GM19455 (cell line): Measurements from ENCODE around the gene IL6R.

ENCODE experiments used
- ATAC-seq: cut with Tn5 transposase; IDR thresholded peaks from one replicate; pipeline ENCODE4 v1.9.1; 2021; ENCODE audit not compliant: unreplicated experiment

Gene IL6R

DNA sequence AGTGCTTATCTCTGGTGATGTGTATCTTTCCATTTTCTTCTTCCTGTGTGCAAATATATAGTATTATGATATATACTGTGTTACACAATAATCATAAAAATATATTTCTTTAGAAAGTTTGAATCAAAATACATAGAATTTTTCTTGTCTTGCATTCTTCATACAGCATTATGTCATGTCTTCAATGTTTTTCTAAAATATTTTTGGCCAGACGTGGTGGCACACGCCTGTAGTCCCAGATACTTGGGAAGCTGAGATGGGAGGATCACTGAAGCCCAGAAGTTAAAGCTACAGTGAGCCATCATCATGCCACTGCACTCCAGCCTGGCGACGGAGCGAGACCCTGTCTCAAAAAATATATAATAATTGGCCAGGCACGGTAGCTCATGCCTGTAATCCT lies 41.6 kb downstream of the IL6R start:
- ATAC-seq, result no peak

DNA sequence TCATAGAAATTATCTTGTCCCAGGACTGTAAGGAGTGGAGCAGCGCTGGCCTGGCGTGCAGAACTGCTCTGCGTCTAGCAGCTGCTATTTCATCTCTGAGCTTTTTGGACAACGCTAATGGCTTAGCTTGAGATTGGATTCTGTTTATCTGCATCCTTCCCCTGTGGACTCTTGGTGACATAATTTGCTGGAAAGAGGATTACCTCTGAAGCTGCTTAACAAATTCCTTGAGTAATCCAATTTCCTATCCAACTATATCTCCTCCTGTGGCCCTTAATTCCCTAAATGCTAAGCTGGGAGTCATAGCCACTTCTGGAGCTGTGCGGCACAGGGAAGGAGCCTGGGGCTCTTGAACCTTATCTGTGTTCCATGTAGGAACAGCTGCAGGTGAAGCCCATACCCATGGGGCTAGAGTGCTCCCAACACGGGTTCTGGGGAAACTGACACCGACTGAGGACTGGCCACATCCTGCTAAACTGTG lies 43.2 kb downstream of the IL6R start:
- no peak for ATAC-seq

DNA sequence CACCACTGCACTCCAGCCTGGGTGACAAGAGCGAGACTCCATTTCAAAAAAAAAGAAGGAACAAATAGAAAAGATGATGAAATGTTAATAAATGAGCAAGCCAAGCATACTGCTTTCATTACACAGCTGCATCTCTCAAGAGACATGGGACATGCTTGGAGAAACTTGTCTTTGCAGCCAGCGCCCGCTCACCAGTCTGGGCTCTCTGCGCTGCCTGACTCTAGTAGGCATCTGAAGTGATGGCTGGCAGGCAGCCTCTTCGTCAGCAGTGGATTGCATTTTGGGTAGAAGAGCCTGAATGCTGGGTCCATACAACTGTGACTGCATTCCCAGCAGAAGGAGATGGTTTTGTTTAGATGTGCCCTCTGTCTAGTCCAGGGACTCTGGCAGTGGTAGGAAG lies 48.0 kb downstream of the IL6R start:
- ATAC-seq, result no peak

DNA sequence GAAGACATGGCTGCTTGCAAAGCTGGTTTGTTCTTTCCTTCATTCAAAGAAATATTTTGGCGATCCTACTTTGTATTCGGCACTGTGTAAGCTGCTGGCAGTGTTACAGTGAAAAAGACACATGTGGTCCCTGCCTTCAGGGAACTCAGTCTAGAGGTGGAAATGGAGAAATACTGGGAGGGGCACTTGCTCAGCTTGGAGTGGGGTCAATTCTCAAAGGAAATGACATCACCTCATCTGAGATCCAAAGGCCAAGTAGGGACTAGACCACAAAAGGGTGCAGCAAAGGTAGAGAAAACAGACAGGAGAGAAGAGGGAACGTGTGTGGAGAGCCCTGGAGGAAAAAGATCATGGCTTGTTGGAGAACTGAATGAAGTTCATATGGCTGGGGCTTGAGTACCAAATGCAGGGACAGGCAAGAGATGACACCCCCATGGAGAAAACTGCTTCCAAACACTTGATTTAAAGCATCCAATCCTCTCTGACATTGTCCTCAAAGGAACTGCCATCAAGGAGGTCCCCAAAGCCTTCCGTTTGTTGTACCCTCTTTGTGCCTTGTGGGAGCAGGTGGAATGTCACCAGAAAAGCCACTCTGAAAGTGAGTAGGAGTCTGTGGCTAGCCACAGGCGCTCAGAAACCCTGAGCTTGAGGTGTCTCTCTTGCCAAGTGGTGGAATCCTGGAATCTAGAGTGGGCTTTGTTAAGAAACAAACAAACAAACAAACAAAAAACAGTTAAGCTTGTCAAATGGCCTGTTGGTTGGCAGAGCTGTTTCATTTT lies 48.6 kb downstream of the IL6R start:
- ATAC-seq, result no peak

DNA sequence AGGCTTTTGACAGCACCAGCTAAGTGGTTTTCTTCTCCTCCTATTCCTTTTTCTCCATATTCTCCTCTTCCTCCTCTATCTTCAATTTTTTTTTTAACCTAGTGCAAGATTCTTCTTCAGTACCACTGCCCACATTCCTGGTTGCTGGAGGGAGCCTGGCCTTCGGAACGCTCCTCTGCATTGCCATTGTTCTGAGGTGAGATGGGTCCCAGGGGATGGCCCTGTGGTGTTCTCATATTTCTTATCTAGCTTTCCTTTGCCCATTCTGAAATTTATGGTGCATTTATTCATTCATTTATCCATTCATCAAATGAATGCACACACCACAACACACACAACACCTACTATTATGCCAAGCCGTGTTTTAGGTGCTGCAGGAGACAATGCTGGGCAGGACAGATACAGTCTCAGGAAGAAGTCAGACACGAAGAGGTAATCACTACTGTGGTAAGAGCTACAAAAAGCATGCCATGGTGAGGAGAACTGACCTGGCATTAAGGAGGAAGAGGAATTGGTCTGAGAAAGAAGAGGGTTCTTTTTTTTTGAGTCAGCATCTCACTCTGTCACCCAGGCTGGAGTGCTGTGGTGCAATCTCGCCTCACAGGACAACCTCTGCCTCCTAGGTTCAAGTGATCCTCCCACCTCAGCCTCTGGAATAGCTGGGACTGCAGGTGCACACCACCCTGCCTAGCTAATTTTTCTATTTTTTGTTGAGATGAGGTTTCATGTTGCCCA lies 49.4 kb downstream of the IL6R start:
- ATAC-seq, result no peak

DNA sequence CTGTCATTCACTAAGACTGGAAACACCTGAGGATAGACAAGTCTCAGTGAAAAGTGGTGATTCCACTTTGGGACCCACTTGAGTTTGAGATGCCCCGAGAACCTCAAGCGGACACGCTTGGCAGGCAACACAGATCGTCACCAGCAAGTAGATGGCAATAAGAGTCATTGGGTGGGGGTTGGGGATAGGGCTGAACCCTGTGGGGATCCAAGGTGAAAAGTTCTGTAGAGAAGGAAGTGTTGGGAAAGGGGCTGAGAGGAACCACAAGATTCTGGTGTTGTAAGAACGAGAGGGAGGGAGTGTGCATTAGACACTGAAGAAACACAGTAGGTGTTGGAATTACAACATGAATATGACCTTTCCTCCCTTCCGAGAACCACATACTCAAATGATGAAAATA lies 51.5 kb downstream of the IL6R start:
- no peak for ATAC-seq

DNA sequence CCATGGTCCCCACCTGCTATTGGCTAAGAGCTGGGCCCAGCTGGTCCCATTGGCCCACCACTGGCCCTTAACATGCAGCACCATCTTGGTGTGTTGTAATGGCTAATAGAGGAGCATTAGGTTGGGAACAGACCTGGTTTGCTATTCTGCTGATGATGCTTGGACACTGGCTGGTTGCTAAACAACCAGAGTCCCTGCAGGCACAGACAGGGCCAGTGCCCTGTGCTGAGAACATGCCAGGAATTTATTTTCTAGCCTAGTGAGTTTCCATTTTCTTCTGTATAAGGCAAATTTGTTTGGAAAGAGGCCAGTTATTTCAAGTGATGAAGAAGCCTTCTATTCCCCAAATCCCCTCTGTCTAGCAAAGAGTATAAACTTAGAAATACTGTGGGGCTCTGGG lies 53.9 kb downstream of the IL6R start:
- no peak for ATAC-seq

DNA sequence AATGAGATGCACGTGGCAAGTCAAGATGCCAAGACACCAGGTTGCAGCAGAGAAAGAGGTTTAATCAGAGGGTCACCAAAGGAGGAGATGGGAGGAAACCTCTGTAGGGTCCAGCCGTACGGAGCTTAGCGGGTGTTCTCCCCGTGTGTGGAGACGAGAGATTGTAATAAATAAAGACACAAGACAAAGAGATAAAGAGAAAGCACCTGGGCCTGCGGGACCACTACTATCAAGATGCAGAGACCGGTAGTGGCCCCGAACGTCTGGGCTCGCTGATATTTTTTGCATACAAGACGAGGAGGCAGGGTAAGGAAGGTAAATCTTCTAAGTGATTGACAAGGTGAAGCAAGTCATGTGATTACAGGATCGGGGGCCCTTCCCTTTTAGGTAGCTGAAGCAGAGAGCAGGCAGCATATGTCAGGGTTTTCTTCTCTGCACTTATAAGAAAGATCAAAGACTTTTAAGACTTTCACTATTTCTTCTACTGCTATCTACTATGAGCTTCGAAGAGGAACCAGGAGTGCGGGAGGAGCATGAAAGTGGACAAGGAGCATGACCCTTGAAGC lies 55.6 kb downstream of the IL6R start:
- no peak for ATAC-seq

DNA sequence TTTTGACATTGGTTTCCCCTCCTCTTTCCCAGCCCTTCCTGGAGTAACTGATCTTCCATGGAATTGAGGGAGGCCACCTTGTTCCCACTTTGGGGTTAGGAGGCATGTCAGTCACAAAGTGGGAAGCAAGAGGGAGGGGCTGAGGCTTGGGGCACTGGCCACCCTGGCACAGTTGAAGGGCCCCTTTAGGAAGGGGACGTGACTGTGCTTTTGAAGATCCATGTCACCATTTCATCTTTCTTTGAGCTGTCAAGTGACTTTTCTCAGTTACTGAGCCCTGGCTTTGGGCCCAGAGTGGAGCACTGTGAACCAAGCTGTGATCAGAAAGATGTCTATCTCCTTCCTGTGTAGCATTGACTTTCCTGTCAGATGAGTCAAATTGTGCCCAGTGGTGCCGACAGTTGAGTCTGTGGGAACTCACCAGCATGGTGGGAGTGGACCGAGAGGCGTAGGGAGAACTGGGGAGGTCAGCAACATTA lies 58.4 kb downstream of the IL6R start:
- no peak for ATAC-seq

DNA sequence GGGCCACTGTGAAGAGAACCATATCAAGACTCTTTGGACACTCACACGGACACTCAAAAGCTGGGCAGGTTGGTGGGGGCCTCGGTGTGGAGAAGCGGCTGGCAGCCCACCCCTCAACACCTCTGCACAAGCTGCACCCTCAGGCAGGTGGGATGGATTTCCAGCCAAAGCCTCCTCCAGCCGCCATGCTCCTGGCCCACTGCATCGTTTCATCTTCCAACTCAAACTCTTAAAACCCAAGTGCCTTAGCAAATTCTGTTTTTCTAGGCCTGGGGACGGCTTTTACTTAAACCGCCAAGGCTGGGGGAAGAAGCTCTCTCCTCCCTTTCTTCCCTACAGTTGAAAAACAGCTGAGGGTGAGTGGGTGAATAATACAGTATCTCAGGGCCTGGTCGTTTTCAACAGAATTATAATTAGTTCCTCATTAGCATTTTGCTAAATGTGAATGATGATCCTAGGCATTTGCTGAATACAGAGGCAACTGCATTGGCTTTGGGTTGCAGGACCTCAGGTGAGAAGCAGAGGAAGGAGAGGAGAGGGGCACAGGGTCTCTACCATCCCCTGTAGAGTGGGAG lies 60.6 kb downstream of the IL6R start:
- ATAC-seq, result no peak

DNA sequence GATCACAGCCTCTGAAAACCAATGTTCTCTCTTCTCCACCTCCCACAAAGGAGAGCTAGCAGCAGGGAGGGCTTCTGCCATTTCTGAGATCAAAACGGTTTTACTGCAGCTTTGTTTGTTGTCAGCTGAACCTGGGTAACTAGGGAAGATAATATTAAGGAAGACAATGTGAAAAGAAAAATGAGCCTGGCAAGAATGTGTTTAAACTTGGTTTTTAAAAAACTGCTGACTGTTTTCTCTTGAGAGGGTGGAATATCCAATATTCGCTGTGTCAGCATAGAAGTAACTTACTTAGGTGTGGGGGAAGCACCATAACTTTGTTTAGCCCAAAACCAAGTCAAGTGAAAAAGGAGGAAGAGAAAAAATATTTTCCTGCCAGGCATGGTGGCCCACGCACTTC lies 61.1 kb downstream of the IL6R start:
- ATAC-seq, result no peak

DNA sequence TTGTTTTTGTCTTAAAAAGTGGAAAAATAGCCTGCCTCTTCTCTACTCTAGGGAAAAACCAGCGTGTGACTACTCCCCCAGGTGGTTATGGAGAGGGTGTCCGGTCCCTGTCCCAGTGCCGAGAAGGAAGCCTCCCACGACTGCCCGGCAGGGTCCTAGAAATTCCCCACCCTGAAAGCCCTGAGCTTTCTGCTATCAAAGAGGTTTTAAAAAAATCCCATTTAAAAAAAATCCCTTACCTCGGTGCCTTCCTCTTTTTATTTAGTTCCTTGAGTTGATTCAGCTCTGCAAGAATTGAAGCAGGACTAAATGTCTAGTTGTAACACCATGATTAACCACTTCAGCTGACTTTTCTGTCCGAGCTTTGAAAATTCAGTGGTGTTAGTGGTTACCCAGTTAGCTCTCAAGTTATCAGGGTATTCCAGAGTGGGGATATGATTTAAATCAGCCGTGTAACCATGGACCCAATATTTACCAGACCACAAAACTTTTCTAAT lies 61.8 kb downstream of the IL6R start:
- no peak for ATAC-seq

DNA sequence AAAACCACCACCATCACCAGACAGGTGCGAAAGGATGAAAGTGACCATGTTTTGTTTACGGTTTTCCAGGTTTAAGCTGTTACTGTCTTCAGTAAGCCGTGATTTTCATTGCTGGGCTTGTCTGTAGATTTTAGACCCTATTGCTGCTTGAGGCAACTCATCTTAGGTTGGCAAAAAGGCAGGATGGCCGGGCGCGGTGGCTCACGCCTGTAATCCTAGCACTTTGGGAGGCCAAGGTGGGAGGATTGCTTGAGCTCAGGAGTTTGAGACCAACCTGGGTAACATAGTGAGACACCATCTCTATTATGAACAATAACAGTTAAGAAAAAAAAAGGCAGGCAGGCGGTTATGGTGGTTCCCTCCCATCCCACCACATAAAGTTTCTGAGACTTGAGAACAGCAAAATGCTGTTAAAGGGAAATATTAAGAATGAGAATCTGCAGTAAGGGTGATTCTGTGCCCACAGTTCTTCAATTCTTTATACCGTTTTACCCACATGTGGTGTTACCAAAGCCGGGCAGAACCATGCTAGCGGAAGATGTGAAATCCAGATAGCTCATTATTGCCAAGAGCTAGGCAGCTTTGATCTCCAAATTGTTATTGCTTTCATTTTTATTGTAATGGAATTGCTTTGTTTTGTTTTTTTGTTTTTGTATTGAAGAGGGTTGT lies 62.4 kb downstream of the IL6R start:
- ATAC-seq, result no peak

DNA sequence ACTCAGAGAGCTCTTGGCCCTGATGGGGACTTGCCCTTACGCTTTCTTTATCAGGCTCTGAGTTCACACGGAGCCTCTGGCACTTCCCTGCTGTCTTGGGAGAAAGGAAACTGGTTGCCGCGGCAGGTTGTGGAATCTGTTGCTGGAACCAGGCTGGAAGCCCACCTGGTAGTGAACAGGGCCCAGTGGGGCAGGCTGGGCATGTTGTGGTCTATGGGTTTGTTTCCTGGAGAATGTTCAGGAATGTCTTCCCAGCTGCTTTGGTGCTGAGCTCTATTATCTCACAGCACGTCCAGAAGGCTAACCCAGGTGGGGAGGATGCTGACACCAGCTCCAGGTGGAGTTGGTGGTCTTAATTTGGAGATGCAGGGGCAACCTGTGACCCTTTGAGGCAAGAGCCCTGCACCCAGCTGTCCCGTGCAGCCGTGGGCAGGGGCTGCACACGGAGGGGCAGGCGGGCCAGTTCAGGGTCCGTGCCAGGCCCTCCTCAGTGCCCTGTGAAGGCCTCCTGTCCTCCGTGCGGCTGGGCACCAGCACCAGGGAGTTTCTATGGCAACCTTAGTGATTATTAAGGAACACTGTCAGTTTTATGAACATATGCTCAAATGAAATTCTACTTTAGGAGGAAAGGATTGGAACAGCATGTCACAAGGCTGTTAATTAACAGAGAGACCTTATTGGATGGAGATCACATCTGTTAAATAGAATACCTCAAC lies 63.5 kb downstream of the IL6R start:
- no peak for ATAC-seq

DNA sequence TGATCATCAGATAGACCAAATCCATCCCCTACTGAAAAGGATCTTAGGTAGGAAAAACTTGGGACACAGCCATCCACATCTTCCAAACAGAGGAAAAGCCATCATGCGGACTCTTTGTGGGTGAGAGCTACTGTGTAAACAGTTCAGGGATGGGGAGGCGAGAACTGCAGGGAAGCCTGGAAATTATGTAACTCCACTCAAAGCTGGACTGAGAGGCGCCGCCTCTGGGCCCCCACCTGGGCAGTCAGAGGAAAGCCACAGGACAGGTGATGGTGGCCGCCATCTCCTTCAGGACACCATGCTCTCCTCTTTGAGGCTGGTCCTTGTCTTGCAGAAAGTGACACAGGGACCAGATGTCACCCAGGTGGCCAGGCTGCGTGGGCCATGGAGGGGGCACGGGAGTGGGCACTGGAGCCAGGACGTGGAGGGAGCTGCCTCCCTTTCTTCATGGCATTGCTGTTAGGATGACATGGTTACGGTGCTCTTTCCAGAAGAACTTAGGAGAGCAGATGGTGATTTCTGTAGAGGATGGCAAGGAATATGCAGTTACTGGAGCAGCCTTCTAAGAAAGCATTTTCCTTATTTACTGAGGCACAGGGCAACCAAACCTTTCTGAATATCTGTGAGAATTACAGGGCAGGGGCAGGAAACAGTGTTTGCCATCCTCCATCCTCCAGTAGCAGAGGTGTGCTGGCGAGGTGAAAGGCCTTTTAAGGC lies 64.9 kb downstream of the IL6R start:
- ATAC-seq, result no peak

DNA sequence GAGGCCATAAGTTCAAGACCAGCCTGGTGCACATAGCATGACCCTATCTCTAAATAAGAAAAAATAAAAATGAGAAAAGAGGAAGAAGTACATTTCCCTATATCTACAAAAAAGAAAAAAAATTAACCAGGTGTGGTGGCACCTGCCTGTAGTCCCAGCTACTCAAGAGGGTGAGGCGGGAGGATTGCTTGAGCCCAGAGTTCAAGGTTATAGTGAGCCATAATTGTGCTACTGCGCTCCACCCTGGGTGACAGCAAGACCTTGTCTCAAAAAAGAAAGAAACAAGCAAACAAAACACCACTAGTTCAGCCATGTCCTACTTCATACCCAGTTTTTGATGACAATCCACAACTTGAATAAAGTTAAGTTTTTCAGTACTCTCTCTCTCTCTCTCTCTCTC lies 66.2 kb downstream of the IL6R start:
- ATAC-seq, result no peak

DNA sequence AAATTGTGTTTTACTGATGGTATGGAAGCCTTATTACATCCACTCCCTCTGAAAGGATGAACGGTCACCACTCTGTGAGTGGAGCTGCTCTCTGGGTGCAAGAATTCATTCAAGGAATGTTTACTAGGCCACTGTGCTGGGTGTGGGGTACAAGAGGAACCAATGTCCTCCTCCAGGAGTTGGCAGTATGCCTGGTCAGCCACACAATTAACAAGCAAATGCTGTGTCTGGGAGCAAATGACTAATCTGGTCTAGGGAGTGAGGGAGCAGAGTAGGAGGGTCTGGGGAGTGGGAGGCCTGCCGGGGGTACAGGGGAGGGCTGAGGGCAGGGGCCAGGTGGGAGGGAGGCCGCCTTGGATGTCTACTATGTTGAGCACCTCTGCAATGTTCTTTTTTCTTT lies 69.7 kb downstream of the IL6R start:
- no peak for ATAC-seq

DNA sequence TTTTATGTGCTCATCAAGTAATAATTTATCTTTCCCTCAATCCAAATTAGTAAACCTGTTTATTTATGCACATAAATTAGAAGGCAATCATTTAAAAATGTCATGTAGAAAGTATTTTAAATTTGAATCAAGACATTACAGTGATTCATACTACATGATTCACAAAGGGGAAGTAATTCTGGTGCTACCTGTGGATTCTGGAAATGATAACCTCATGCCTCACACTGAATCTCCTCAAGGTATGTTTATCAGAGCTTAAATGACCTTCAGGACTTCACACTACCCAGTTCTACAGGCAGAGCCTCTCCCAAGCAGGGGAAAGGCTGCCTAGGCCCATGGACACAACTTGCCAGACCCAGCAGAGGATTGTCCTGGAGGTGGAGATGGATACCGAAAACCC lies 71.6 kb downstream of the IL6R start:
- no peak for ATAC-seq

DNA sequence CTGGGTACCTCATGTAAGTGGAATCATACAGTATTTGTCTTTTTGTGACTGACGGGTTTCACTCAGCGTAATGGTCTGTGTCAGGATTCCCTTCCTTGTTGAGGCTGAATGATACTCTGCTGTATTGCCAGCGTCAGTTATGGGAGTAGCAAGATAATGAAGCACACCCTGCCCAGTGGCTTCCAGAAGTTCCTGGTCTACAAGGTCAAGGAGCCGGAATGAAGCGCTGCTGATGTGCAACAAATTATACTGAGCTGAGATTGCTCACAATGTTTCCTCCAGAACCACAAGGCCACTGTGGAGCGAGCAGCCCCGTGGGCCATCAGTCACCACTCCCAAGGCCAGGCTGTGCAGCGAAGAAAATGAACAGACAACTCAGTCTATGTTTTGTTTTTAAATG lies 72.9 kb downstream of the IL6R start:
- ATAC-seq, result no peak

DNA sequence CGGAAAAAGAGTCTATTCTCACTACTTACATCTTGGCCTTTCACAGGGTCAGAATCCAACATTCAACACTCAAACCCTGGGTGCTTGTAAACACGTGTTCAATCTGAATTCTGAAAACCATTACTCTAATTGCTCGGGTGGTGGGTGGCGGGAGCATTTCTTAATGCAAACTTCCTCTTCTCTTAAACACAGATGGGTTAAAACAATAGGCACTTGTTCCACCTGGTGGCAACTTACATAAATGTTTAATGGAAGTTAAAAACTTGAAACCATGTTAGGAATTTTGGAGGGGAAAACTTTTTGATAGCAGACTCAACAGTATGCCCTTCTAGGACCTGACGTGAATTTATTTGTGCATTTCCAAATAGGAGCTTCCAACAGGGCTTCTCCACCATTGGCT lies 73.5 kb downstream of the IL6R start:
- ATAC-seq, result no peak
